Measurements from ENCODE around the gene SPART.

DNA sequence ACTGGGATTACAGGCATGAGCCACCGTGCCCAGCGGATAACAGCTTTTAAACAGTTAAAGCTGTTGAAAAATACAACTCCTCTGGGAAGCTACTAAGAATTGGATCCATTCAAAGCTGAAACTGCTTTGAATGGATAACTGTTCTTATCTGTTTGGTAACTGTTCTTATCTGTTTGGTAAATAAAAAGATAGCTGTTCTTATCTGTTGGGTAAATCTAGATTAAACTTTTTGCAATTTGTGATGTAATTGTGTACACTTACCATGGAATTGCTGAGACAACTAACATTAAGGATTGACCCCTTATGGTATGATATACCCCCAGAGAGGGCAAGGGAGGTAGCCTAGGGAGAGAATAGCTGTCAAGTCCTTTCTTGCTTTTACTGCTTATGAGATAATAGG lies 27.9 kb upstream of the SPART start:
- TF ChIP-seq, protein P1, sequence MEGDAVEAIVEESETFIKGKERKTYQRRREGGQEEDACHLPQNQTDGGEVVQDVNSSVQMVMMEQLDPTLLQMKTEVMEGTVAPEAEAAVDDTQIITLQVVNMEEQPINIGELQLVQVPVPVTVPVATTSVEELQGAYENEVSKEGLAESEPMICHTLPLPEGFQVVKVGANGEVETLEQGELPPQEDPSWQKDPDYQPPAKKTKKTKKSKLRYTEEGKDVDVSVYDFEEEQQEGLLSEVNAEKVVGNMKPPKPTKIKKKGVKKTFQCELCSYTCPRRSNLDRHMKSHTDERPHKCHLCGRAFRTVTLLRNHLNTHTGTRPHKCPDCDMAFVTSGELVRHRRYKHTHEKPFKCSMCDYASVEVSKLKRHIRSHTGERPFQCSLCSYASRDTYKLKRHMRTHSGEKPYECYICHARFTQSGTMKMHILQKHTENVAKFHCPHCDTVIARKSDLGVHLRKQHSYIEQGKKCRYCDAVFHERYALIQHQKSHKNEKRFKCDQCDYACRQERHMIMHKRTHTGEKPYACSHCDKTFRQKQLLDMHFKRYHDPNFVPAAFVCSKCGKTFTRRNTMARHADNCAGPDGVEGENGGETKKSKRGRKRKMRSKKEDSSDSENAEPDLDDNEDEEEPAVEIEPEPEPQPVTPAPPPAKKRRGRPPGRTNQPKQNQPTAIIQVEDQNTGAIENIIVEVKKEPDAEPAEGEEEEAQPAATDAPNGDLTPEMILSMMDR (IDR thresholded peaks at IDR 0.05; ENCODE audit: insufficient read depth, low read length, poor library complexity, severe bottlenecking) = no peak
- TF ChIP-seq EZH2phosphoT487 (conservative IDR thresholded peaks at IDR 0.05; ENCODE audit: low read length) = no peak

Data from SU-DHL-6 (cell line).